ENCODE results near the gene ISOC2.
"Not testable (repeated sequence)": the region's sequence is repeated elsewhere in the genome, so short reads cannot be mapped to it uniquely, and the experiment has no call there.

The ISOC2 gene, protein sequence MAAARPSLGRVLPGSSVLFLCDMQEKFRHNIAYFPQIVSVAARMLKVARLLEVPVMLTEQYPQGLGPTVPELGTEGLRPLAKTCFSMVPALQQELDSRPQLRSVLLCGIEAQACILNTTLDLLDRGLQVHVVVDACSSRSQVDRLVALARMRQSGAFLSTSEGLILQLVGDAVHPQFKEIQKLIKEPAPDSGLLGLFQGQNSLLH

DNA sequence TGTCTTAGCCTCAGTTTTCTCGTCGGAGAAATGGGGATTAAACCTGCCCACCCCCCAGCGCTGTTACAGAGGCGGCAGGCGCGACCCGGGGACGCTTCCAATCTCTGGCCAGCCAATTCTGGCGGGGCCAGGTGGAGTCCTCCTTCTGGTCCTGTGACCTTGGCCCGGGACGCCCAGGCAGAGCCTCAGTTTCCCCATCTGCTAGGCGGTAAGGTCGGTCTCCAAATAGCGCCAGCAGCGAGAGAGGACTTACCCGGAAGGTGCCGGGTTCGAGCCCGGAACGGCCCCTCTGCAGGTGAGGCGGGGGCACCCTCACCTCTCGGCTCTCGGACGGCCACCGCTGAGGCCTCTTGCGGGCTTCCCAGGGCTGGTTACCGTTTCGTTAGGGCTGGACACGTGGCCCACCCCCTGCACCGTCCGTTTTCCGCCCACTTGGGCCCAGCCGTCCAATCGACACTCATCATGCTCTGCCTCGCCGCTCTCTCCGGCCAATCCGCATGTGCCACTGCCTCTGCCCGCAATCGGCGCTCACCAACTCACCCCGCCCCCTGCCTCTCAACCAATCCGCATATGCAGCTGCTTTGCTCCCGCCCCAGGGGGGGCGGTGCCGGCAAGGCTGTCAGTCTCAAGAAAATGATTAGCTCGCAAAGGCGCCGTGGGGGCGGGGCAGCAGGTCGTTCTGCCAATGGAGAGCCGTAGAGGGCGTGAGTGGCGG, at the start of gene ISOC2:
TSS of gene ISOC2 (minus strand) at position 384 of the 715 bp plus-strand sequence. CDS start 5,156 bp downstream, outside the sequence.
- DNase-seq (ENCODE audit: low spot score), result peak; percentile 98

DNA sequence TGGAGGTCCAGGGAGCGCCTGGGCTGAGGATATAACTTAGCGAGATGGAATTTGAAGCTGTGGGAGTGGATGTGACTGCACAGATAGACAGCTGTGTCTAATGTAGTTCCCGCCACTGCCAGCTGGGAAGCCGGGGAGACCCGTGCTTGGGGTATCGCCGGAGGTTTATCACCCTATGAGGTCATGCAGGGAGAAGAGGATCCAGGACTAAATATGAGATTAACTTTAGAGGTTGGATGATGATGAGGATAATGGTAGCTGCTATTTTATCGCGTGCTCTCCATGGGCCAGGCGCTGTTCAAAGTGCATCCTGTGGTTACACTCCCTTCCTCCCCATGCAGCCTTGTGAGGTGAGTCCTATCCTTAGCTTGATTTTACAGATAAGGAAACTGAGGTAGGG, 46.7 kb upstream of the ISOC2 start:
- DNase-seq (ENCODE audit: low spot score), result no peak

DNA sequence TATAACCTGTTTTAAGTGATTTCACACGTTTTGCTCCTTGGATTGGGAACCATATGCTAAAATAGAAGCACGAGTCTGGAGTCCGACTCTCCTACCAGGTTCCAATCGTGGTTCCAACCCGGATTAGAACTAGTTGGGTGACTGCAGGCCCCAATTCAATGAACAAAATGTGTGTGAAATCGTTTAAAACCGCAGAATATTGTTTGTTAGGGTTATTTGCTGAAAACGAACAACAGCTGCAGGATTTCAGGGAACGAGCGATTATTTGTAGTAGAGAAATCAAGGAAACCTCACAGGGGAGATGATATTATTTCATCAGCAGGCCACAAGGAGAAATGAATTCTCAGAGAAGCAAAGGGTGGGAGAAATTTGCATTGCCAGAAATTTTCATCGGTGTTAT, 43.5 kb upstream of the ISOC2 start:
- DNase-seq (ENCODE audit: low spot score), result no peak

DNA sequence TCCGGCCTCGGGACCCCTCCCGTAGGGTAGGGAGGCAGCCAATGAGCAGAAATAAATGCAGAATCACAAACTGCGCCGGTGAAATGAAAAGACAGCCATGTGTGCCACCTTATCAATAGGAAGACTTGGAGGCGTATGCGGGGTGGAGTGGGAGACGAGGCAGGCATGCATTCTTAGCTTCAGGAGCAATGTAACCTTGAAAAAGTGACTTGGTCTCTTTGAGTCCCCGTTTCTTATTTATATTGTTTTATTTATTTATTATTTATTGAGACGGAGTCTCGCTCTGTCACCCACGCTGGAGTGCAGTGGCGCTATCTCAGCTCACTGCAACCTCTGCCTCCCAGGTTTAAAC, 42.8 kb upstream of the ISOC2 start:
- no peak for DNase-seq (ENCODE audit: low spot score)

DNA sequence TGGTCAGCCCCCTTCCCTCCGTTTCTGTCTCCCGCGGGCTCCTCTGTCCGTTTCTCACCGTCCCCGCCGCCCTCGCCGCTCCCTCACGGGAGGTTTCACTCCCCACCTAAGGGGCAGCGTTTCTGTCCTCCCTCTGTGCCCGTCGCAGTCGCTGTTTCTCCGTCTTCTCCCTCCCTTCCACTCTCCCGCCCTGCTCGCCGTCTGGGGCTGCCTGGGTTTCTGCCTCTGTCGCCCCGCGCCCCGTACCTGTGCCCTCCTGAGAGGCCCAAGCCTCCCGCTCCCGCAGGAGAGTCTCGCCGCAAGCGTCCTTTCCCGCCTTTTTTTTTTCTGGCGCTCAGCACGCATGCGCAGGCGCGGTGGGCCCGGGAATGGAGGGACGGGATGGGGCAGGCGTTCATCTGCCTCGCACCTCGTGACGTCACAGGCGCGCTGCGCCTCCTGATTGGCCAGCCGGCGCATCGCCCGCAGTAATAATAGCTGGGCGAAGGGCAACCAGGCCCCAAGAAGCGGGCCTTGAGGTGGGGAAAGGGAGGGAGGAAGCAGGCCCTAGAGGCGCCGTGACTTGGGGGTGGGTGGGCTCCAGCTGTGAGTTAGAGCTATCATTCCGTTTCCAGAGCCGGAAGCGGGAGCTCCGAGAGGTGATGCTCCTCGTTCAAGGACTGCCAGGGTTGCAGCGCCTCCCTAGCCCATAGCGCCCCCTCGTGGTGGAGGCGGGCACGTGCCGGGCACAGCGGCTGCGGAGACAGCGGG, 42.2 kb upstream of the ISOC2 start:
- DNase-seq (ENCODE audit: low spot score), result peak; percentile 99

DNA sequence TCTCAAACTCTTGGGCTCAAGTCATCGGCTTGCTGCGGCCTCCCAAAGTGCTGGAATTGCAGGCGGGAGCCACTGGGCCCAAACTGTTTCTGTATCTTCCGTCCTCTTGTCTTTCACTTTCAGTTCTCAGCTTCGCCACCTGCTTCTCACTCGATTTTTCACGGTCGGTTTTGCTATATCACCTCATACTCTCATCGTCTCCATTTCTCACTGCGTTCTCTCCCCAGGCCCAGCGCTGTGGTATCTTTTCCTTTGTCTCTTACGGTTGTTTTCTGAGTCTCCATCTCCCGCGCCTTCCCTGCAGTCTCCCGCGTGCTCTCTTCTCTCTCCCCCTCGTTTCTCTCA, 41.7 kb upstream of the ISOC2 start:
- no peak for DNase-seq (ENCODE audit: low spot score)

DNA sequence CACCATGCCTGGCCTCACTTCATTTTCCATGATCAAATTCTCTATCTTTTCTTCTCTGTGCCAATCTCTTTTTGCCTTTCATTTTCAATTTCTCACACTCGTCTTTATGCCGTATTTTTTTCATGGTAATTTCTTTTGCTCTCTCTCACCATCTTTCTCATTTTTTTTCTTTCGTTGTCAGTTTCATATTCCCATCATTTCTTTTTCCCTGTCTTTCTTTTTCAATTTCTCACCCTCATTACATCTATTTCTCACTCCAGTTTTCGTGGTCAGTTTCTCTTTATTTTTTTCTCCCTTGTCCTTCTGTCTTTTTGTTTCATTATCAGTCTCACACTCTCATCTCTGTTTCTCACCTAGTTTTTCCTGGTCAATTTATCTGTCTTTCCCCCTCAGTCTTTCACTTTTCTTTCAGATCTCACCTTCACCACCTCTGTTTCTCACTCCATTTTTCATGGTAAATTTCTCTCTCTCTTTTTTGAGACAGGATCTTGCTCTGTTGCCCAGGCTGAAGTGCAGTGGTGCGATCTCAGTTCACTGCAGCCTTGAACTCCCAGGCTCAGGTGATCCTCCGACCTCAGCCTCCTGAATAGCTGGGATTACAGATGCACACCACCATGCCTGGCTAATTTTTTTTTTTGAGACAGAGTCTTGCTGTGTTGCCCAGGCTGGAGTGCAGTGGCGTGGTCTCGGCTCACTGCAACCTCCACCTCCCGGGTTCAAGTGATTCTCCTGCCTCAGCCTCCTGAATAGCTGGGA, 40.9 kb upstream of the ISOC2 start:
- no peak for DNase-seq (ENCODE audit: low spot score)

DNA sequence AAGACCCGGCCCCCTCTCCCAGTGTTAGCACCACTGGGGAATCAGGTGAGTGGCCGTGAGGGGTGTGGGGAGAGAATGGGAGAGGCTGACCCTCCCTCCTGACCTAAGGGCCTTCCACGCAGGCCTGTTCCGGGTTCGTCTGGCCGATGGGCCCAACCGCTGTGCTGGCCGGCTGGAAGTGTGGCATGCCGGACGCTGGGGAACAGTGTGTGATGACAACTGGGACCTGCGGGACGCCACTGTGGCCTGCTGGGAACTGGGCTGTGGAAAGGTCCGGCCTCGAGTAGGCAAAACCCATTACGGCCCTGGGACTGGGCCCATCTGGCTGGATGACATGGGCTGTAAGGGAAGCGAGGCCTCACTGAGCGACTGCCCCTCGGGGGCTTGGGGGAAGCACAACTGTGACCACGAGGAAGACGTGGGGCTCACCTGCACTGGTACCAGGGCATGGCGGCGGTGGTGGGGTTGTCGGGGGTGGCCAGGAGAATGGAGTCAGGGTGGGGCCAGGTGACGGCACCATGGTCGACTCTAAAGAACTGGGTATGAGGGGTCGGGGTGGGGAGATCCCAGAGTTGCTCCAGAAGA, 39.0 kb upstream of the ISOC2 start:
- no peak for DNase-seq (ENCODE audit: low spot score)

DNA sequence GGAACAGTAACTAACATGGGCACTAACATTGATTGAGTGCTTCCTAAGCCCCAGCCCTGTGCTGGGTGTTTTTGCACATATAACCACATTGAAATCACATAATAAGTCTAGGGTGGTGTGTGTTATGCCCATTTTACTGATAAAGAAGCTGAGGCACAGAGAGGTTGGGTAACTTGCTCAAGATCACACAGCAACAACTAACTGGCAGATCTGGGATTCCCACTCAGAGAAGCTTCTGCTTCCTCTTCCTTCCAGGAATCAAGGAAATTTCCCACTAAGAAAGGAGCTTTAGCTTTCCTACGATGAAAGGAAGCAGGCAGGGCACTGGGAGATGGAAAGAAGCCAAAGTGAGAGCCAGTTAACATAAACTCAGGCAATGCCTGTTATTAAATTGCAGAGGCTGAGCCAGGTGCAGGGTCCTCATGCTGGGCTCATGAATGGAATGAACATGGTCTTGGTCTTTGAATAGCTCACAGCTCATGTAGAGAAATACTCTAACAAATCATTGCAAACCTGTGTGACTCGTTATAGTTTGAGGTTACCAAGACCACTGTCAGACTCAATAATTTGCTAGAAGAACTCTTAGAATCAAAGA, 36.9 kb upstream of the ISOC2 start:
- DNase-seq (ENCODE audit: low spot score), result no peak

DNA sequence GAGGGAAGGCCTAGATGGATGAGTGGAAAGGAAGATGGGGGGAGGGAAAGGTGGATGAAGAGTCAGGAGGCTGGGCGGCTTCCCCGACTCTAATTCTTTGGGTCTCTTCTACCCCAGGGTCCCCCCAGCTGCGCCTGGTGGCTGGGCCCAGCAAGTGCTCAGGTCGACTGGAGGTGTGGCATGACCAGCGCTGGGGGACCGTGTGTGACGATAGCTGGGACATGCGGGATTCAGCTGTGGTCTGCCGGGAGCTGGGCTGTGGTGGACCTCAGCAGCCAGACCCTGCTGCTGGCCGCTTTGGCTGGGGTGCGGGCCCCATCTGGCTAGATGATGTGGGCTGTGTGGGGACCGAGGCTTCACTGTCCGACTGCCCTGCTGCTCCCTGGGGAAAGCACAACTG, 36.3 kb upstream of the ISOC2 start:
- no peak for DNase-seq (ENCODE audit: low spot score)

DNA sequence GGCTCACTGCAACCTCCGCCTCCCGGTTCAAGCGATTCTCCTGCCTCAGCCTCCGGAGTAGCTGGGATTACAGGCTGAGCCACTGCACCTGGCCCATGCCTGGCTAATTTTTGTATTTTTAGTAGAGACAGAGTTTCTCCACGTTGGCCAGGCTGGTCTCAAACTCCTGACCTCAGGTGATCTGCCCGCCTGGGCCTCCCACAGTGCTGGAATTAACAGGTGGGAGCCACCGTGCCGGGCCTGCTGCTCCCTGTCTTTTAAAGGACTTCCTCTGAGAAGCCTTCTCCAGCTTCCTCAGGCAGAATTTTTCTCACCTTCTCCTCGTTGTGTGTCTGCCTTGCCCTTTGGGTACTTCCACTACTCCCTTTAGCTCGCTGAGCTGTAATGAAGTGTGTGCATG, 35.4 kb upstream of the ISOC2 start:
- DNase-seq (ENCODE audit: low spot score), result not testable (repeated sequence)

DNA sequence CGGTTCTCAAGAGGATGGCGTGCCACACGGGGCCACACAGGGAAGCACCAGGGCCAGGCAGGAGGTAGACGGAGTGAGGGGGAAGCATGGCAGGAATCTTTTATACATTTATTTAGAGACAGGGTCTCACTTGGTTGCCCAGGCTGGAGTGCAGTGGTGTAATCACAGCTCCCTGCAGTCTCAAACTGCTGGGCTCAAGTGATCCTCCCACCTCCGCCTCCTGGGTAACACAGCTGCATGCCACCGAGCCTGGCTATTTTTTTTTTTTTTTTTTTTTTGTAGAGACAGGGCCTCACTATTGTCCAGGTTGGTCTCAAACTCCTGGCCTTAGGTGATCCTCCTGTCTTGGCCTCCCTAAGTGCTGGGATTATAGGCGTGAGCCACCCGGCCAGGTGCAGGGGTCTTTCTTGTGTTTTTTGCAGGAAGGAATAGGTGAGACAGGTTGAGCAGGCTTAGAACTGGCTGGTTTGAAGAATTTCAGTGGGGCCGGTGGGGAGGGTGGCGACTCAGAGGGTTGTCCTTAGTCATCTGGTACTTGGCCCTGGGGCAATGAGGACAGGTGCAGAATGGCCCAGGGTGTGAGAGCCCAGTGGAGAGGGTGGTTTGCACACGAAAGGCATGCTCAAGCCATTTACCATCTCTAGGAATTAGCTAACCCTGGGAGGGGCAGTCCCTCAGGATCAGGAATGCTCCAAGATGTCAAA, 34.4 kb upstream of the ISOC2 start:
- DNase-seq (ENCODE audit: low spot score), result no peak

DNA sequence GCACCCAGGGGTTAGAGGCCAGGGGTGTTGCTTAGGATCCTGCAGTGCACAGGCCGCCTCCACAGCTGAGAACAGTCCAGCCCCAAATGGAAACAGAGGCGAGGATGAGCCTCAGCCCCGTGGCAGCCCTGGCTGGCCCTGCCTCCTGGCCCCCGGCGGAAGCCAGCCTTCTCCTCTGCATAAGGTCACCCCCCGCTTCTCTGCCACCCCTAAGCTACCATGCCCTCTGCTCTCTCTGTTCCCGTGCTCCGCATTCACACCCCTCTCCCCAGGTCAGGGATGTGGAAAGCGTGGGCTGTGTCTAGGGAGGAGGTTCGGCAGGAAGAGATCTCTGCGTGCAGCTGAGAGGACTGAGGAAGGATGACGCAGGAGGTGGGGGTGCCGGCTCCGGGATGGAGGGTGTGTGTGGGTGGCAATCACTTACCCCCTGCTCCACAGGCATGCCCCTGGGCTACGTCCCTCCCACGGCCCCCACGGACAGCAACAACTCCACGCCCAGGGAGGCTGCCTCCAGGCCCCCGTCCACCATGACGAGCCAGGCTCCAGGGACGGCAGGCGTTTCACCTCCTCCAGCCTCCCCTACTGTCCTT, 32.8 kb upstream of the ISOC2 start:
- peak; percentile 33 for DNase-seq (ENCODE audit: low spot score)

DNA sequence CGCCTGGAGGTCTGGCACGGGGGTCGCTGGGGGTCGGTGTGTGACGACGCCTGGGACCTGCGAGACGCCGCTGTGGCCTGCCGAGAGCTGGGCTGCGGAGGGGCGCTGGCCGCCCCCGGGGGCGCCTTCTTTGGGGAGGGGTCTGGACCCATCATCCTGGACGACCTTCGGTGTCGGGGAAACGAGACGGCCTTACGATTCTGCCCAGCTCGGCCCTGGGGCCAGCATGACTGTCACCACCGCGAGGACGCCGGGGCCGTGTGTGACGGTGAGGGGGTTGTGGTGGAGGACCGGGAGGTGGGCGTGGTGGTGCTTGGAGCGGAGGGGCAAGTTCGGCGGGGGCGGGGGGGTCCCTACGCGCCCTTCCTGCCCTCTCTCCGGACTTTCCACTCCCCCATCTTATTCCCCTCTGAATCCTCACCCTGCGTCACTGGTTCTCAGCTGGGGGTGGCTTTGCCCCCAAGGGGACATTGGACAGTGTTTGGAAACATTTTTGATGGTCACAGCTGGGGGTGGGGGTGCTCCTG, 32.3 kb upstream of the ISOC2 start:
- no peak for DNase-seq (ENCODE audit: low spot score)

DNA sequence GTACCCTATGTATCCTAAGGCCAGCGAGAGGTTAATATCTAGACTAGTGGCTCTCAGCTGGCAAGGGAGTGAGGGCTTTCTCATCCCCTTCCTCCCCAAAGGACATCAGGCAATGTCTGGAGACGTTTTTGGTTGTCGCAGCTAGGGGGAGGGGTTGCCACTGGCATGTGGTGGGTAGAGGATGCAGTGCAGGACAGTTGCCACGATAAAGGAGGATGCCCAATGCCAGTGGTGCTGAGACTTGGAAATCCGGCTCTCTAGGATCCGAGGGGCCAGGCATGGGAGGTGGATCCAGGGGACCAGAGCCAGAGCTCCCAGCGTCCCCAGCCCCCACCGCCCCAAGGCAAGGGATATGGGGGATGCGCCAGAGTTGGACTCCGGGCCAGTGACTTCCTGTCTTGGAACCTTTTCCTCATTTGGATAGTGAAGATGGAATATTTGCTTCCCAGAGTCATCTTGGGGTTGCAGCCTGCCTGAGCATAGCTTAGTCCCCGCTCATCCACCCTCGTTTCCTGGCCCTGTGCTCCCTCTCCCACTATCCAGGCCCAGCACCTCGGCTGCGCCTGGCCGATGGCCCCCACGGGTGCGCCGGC, 31.7 kb upstream of the ISOC2 start:
- no peak for DNase-seq (ENCODE audit: low spot score)

DNA sequence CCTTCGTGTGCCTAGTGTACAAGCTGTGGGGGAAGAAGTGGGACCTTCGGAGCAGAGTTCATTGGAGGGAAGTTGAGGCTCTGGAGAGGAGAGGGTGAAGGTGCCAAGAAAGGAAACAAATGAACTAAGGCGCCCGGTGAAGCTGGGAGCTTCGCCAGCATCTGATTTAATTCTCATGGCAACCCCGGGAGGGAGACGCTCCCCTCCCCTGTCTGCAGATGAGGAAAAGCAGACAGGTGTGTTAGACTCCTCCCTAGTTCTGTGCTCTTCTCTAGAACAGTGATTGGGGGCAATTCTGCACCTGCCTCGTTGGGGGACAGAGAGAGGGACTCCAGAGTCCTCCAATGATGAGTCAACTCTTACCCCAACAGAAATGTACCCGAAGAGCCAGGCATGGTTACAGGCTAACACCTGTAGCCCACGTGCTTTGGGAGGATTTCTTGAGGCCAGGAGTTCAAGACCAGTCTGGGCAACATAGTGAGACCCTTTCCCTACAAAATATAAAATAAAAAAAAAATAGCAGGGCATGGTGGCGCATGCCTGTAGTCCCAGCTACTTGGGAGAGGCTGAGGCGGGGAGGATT, 31.0 kb upstream of the ISOC2 start:
- DNase-seq (ENCODE audit: low spot score), result peak; percentile 38

DNA sequence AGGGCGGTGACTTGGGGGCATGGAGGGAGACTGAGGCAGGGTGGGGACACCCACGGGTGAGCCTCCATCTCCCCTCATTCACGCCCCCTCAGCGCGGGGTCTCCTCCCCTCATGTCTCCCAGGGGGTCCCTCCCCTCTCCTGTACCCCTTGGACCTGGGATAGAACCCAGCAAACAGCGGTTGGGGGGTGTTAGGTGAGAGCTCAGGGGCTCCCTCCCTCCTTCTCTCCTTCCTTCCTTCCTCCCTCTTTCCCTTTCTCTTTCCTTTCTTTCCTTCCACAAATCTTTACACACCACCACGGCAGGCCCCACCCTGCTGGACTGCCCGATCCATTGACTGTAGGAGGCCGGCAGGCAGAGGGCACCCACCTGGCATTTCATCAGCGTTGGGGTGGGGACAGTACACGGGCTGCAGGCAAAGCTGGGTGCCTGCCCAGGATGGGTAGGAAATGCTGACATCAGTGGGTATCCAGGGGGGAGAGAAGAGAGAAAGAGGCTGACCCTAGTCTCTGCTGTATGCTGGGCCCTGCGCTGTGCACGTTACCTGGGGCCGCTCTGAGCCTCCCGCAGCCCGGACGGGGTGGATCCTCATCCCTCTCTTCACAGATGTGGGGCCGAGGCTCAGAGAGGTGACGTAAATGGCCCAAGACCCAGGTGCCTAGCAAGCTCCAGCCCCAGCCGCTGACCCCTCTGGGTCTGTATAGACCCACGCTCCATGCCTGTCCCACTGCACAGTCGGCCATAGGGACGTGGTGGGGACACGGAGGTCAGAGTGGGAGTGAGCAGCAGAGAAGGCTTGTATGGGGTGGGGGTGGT, 30.3 kb upstream of the ISOC2 start:
- DNase-seq (ENCODE audit: low spot score), result peak; percentile 29

DNA sequence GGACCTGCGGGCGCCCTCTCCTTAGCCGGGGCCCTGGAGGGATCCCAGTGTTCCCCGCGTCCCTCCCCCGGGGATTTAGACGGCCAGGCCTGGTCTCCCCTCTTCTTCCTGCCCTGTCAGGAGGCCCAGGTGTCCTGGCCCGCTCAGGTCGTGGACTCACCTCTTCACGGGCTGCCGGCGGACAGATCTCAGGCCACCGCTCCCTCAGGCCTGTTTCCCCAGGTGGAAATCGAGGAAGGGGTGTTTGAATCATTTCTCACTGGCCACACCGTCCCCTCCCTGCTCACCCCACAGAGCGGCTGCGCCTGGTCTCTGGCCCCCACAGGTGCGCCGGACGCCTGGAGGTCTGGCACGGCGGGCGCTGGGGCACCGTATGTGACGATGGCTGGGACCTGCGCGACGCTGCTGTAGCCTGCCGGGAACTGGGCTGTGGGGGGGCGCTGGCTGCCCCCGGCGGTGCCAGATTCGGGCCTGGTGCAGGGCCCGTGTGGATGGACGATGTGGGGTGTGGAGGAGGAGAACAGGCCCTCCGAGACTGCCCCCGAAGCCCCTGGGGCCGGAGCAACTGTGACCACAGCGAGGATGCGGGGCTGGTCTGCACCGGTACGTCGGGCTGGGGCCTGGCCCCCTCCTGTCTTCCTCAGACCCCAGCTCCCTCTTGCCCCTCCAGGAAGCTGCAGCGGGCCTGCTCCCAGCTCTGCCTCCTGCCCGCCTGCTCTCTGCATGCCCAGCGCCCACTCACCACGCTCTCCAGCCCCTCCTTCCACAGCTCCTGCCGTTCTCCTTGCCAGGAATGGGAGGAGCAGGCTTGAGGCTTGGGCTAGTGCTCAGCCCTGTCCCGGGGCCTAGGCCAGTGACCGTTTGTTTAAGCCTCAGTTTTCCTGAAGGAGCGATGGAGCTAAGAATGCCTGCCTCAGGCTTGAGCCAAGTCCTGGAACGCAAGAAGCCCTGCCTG, 29.3 kb upstream of the ISOC2 start:
- DNase-seq (ENCODE audit: low spot score), result peak; percentile 32

Data from D341Med (cell line).